HepG2 (cell line): Measurements from ENCODE around the gene PPP1R18. TPM values are rescaled to one million over a fixed set of nuclear protein-coding genes. Genes with fewer than 3 reads are reported as not detected.

ENCODE experiments used
- AGO1 ChIP-seq: fragments of 200-400 bp; formaldehyde crosslinking; IDR thresholded peaks from 2 replicates; pipeline ENCODE4 v1.6.1; 2017; ENCODE audit warnings: mild to moderate bottlenecking, low read depth, low read length, moderate library complexity; ENCODE audit not compliant: poor library complexity, severe bottlenecking
- ARID5B ChIP-seq: IDR thresholded peaks from 2 replicates; pipeline ENCODE4 v1.4.0; 2020; ENCODE audit warnings: mild to moderate bottlenecking, missing genetic modification reagents
- ELF3 ChIP-seq: IDR thresholded peaks from 2 replicates; pipeline ENCODE4 v1.6.1; 2016; ENCODE audit warnings: missing genetic modification reagents, missing compliant biosample characterization
- ETV6 ChIP-seq: sonication (generic); formaldehyde crosslinking; conservative IDR thresholded peaks from 2 replicates; pipeline ENCODE4 v1.4.0; 2020; ENCODE audit warnings: missing genetic modification reagents
- GPN1 ChIP-seq: sonication (generic); formaldehyde crosslinking; IDR thresholded peaks from 2 replicates; pipeline ENCODE4 v1.5.1; 2020; ENCODE audit warnings: missing genetic modification reagents, borderline replicate concordance
- HNRNPL ChIP-seq: fragments of 200-400 bp; formaldehyde crosslinking; IDR thresholded peaks from 2 replicates; pipeline ENCODE4 v1.6.1; 2017; ENCODE audit warnings: mild to moderate bottlenecking, low read depth, low read length
- ISL2 ChIP-seq: sonication (generic); formaldehyde crosslinking; IDR thresholded peaks from 2 replicates; pipeline ENCODE4 v1.5.0; 2020; ENCODE audit warnings: missing genetic modification reagents
- MAZ ChIP-seq, 2 experiments: sonication (generic) in 1 of 2; formaldehyde crosslinking in 1 of 2; IDR thresholded peaks; 2 replicates each; pipeline versions ENCODE4 v1.5.0 to v1.6.1; 2012 to 2020; ENCODE audit warnings: low read depth in 2 of 2, mild to moderate bottlenecking in 2 of 2, borderline replicate concordance in 1 of 2, improper control_type of control experiment in 1 of 2, low read length in 1 of 2, missing genetic modification reagents in 1 of 2, moderate library complexity in 1 of 2
- SALL1 ChIP-seq: sonication (generic); formaldehyde crosslinking; IDR thresholded peaks from 2 replicates; pipeline ENCODE4 v1.8.0; 2022; ENCODE audit warnings: mild to moderate bottlenecking, missing genetic modification reagents
- SCMH1 ChIP-seq: sonication (generic); formaldehyde crosslinking; IDR thresholded peaks from 2 replicates; pipeline ENCODE4 v1.9.0; 2021; ENCODE audit warnings: missing genetic modification reagents, mild to moderate bottlenecking, borderline replicate concordance
- SMAD1 ChIP-seq: sonication (generic); formaldehyde crosslinking; IDR thresholded peaks from 2 replicates; pipeline ENCODE4 v1.4.0; 2020; ENCODE audit warnings: missing genetic modification reagents, low read depth, mild to moderate bottlenecking, borderline replicate concordance
- SNAI1 ChIP-seq: sonication (generic); formaldehyde crosslinking; IDR thresholded peaks from 2 replicates; pipeline ENCODE4 v1.5.0; 2020; ENCODE audit warnings: mild to moderate bottlenecking, missing genetic modification reagents, borderline replicate concordance
- SRY ChIP-seq: sonication (generic); formaldehyde crosslinking; IDR thresholded peaks from 2 replicates; pipeline ENCODE4 v1.8.0; 2022; ENCODE audit warnings: mild to moderate bottlenecking, missing genetic modification reagents
- TIGD3 ChIP-seq: sonication (generic); formaldehyde crosslinking; IDR thresholded peaks from 2 replicates; pipeline ENCODE4 v1.5.1; 2020; ENCODE audit warnings: mild to moderate bottlenecking, missing genetic modification reagents, borderline replicate concordance
- ZBTB37 ChIP-seq: sonication (generic); formaldehyde crosslinking; IDR thresholded peaks from 2 replicates; pipeline ENCODE4 v1.4.0; 2020; ENCODE audit warnings: mild to moderate bottlenecking, missing genetic modification reagents
- ZNF343 ChIP-seq: sonication (generic); formaldehyde crosslinking; IDR thresholded peaks from 2 replicates; pipeline ENCODE4 v1.4.0; 2020; ENCODE audit warnings: mild to moderate bottlenecking, missing genetic modification reagents
- ZNF530 ChIP-seq: sonication (generic); formaldehyde crosslinking; IDR thresholded peaks from 2 replicates; pipeline ENCODE4 v1.5.0; 2020; ENCODE audit warnings: low read depth, mild to moderate bottlenecking, missing genetic modification reagents
- ZNF772 ChIP-seq: sonication (generic); formaldehyde crosslinking; IDR thresholded peaks from 2 replicates; pipeline ENCODE4 v1.5.0; 2020; ENCODE audit warnings: mild to moderate bottlenecking, missing genetic modification reagents
- ZUFSP ChIP-seq: sonication (generic); formaldehyde crosslinking; IDR thresholded peaks from 2 replicates; pipeline ENCODE4 v1.9.0; 2021; ENCODE audit warnings: missing genetic modification reagents, mild to moderate bottlenecking, borderline replicate concordance
- polyA plus RNA-seq, 8 experiments: library from polyadenylated mRNA; depleted of rRNA in 3 of 8; stranded (reverse) in 7 of 8; unstranded in 1 of 8; fragments of >200 nt; fragmentation: Illumina TruSeq in 4 of 8; extraction: Trizol in 4 of 8; gene quantifications; 2 replicates each; pipeline versions ENCODE4 v1.2.1 to v1.2.3, GENCODE V29; 2011 to 2016; ENCODE audit warnings: low read depth in 4 of 8, missing spikeins in 1 of 8, mixed read lengths in 1 of 8; ENCODE audit not compliant: insufficient read depth in 1 of 8
- total RNA-seq, 5 experiments: library from RNA; depleted of rRNA; stranded (reverse); fragments of >200 nt; fragmentation: Illumina TruSeq; extraction: Trizol; gene quantifications; 2 replicates each; pipeline ENCODE4 v1.2.3, GENCODE V29; 2016; ENCODE audit warnings: low read depth in 1 of 5

PPP1R18 gene
- total and polyA plus RNA-seq, 2 of the 13 experiments (the other 11 are each of a cell fraction or from before 2014, with no cell fraction given), result 4.9 to 9.2 TPM

- peak; percentile 98 for TF ChIP-seq SALL1
- no peak for TF ChIP-seq MAZ (IDR thresholded peaks at IDR 0.05; ENCODE audit: borderline replicate concordance, low read depth, low read length)
- peak; percentile 84 for TF ChIP-seq MAZ (CRISPR knock-in tag; IDR thresholded peaks at IDR 0.05; ENCODE audit: low read depth)
- no peak for TF ChIP-seq ZBTB37 (CRISPR knock-in tag)
- no peak for TF ChIP-seq ZUFSP (CRISPR knock-in tag)
- TF ChIP-seq SNAI1 (CRISPR knock-in tag), result no peak
- TF ChIP-seq ZNF343 (CRISPR knock-in tag), result no peak; the same call in 1 of the 2 replicates
- TF ChIP-seq ZNF772, result peak; percentile 49; the same call in 1 of the 2 replicates
- TF ChIP-seq GPN1 (CRISPR knock-in tag), result no peak
- TF ChIP-seq ELF3 (CRISPR knock-in tag), result peak; percentile 90
- TF ChIP-seq SRY, result peak; percentile 66; the same call in 1 of the 2 replicates
- TF ChIP-seq SCMH1, result no peak
- TF ChIP-seq ETV6 (CRISPR knock-in tag), result no peak
- no peak for TF ChIP-seq HNRNPL
- TF ChIP-seq TIGD3 (CRISPR knock-in tag), result no peak
- peak; percentile 98 for TF ChIP-seq ARID5B (CRISPR knock-in tag)
- peak; percentile 87 for TF ChIP-seq ISL2 (CRISPR knock-in tag)
- peak; percentile 31; the same call in 1 of the 2 replicates for TF ChIP-seq SMAD1 (CRISPR knock-in tag)
- TF ChIP-seq ZNF530, result no peak
- no peak for TF ChIP-seq AGO1
Observed at GRCh38 chr6:30654798-30655742, 31.4 kb downstream of the PPP1R18 start (continued).
